GM12878 (cell line): ENCODE results near the gene FOXO3. TPM values are rescaled to one million over a fixed set of nuclear protein-coding genes. Genes with fewer than 3 reads are reported as not detected.

Experiments used
- ATAC-seq: fragments of 200-7000 bp; cut with Tn5 transposase; 3 replicates; pipeline ENCODE4 v1.9.1; 2020; ENCODE audit warnings: mild to moderate bottlenecking, moderate library complexity
- BruUV-seq: library from RNA; stranded (reverse); fragments of 400-500 nt; replicated peaks from 2 replicates; lab custom pipeline; 2021; lab: Mats Ljungman, UMichigan
- CTCF ChIA-PET: fragments of 300-600 bp; sonication (Branson Sonifier 250); formaldehyde crosslinking; extraction: SDS; loops from one replicate; lab custom pipeline; 2021; ENCODE audit warnings: inconsistent platforms; lab: Yijun Ruan, JAX
- POLR2A ChIA-PET: fragments of 350-600 bp; formaldehyde crosslinking; extraction: SDS; loops from one replicate; lab custom pipeline; 2021; ENCODE audit warnings: inconsistent platforms; lab: Charles Lee
- RAD21 ChIA-PET: fragments of 300-600 bp; sonication (Branson Sonifier 250); formaldehyde crosslinking; loops from one replicate; lab custom pipeline; 2023; ENCODE audit warnings: antibody characterized with exemption; ENCODE audit not compliant: unreplicated experiment; lab: Charles Lee
- SMC1A ChIA-PET: fragments of 300-600 bp; sonication (Branson Sonifier 250); formaldehyde crosslinking; loops from one replicate; lab custom pipeline; 2023; ENCODE audit not compliant: unreplicated experiment, uncharacterized antibody; lab: Charles Lee
- DNase-seq: peaks from one replicate; pipeline ENCODE4 v3.0.0-alpha.2; 2011; ENCODE audit warnings: low read depth, low spot score
- FAIRE-seq: peaks from 3 replicates; lab custom pipeline; 2011; peaks lifted over from hg19 to GRCh38; lab: Jason Lieb, UNC
- H2AFZ ChIP-seq: 2 replicates; pipeline ENCODE4 v1.6.0; 2011; ENCODE audit warnings: low read depth, low read length, control low read depth; ENCODE audit not compliant: control insufficient read depth
- H3K27ac ChIP-seq: 2 replicates; pipeline ENCODE4 v1.5.1; 2011; ENCODE audit warnings: control low read depth; ENCODE audit not compliant: control insufficient read depth, insufficient read depth
- H3K27me3 ChIP-seq, 2 experiments: replicated peaks in 1 of 2; 2 replicates each; pipeline versions ENCODE4 v1.6.0 to v1.6.1; 2011; ENCODE audit warnings: low read length in 1 of 2; ENCODE audit not compliant: control insufficient read depth in 2 of 2, insufficient read depth in 2 of 2
- H3K36me3 ChIP-seq, 2 experiments: 2 replicates each; pipeline ENCODE4 v1.5.1; 2011; ENCODE audit warnings: low read length in 1 of 2; ENCODE audit not compliant: control insufficient read depth in 2 of 2, insufficient read depth in 2 of 2
- H3K4me1 ChIP-seq: 2 replicates; pipeline ENCODE4 v1.6.1; 2011; ENCODE audit warnings: mild to moderate bottlenecking, low read length, moderate library complexity, mixed read lengths; ENCODE audit not compliant: control insufficient read depth, insufficient read depth
- H3K4me2 ChIP-seq: 2 replicates; pipeline ENCODE4 v1.6.0; 2011; ENCODE audit warnings: control low read depth; ENCODE audit not compliant: control insufficient read depth, insufficient read depth
- H3K4me3 ChIP-seq: fragments of 200-600 bp; sonication (generic); 2 replicates; pipeline ENCODE4 v1.5.1; 2016
- H3K79me2 ChIP-seq: 2 replicates; pipeline ENCODE4 v1.6.0; 2011; ENCODE audit warnings: low read length; ENCODE audit not compliant: control insufficient read depth, insufficient read depth
- H3K9ac ChIP-seq: 2 replicates; pipeline ENCODE4 v1.8.0; 2011; ENCODE audit warnings: low read length, control low read depth, mixed read lengths; ENCODE audit not compliant: control insufficient read depth, insufficient read depth
- H3K9me3 ChIP-seq: replicated peaks from 3 replicates; pipeline ENCODE4 v1.5.1; 2011; ENCODE audit warnings: mild to moderate bottlenecking, low read length; ENCODE audit not compliant: control insufficient read depth, insufficient read depth
- H4K20me1 ChIP-seq: 2 replicates; pipeline ENCODE4 v1.6.0; 2011; ENCODE audit not compliant: control insufficient read depth, insufficient read depth
- ESRRA ChIP-seq: IDR thresholded peaks from 2 replicates; pipeline ENCODE4 v1.6.1; 2012; ENCODE audit warnings: mild to moderate bottlenecking, low read length, improper control_type of control experiment
- HDAC6 ChIP-seq: fragments of 200-600 bp; sonication (generic); IDR thresholded peaks from one replicate; pipeline ENCODE4 v1.8.0; 2017; ENCODE audit warnings: antibody characterized with exemption; ENCODE audit not compliant: unreplicated experiment
- KLF5 ChIP-seq: fragments of 450-650 bp; IDR thresholded peaks from 2 replicates; pipeline ENCODE4 v1.6.1; 2014; ENCODE audit warnings: mild to moderate bottlenecking; ENCODE audit not compliant: partially characterized antibody
- RELA ChIP-seq: fragments of 450-650 bp; IDR thresholded peaks from 2 replicates; pipeline ENCODE4 v1.8.0; 2014; ENCODE audit warnings: borderline replicate concordance; ENCODE audit not compliant: partially characterized antibody
- SIN3A ChIP-seq: IDR thresholded peaks from 2 replicates; pipeline ENCODE4 v1.6.1; 2012; ENCODE audit warnings: low read depth, low read length, improper control_type of control experiment
- SMARCA5 ChIP-seq: fragments of 450-650 bp; IDR thresholded peaks from 2 replicates; pipeline ENCODE4 v1.6.1; 2017; ENCODE audit warnings: mild to moderate bottlenecking
- SREBF1 ChIP-seq: IDR thresholded peaks from 2 replicates; pipeline ENCODE4 v1.6.1; 2012; ENCODE audit warnings: mild to moderate bottlenecking, low read length
- WGBS: methylation state at CpG from one replicate; pipeline ENCODE4 v1.1.6; 2016; ENCODE audit warnings: low lambda C conversion rate; ENCODE audit not compliant: insufficient replicate concordance, insufficient coverage; ENCODE audit errors: missing lambda C conversion rate; 5-methylcytosine and 5-hydroxymethylcytosine counted together
- in situ Hi-C: fragments of 300-500 bp; cut with MboI; formaldehyde crosslinking; loops from 9 replicates; pipeline ENCODE4 v1.14.3; 2018; ENCODE audit warnings: mixed read lengths
- intact Hi-C: fragments of 100-400 bp; cut with micrococcal nuclease; formaldehyde crosslinking; loops from one replicate; pipeline ENCODE4 v1.14.2; 2022; ENCODE audit not compliant: unreplicated experiment
- polyA plus RNA-seq, 11 experiments: library from polyadenylated mRNA; depleted of rRNA in 4 of 11; unstranded in 6 of 11; stranded (reverse) in 5 of 11; fragments of >200 nt; fragmentation: Nextera tagmentation in 4 of 11; fragmentation: Illumina TruSeq in 1 of 11; extraction: Ambion mirVana in 4 of 11; extraction: Trizol in 1 of 11; gene quantifications; 1 replicate in 1 of 11; 2 replicates in 10 of 11; pipeline versions ENCODE4 v1.2.1 to v1.2.3, GENCODE V29; 2011 to 2016; ENCODE audit warnings: inconsistent platforms in 2 of 11, missing spikeins in 2 of 11, low read depth in 1 of 11
- total RNA-seq, 4 experiments: library from RNA; depleted of rRNA in 3 of 4; stranded (reverse); fragments of >200 nt in 3 of 4; fragmentation: Illumina TruSeq in 1 of 4; extraction: Trizol in 1 of 4; gene quantifications; 2 replicates each; pipeline versions ENCODE4 v1.2.1 to v1.2.3, GENCODE V29; 2013 to 2021
- TF ChIP-seq, protein P1 (sequence below): fragments of 150-350 bp; IDR thresholded peaks from 2 replicates; pipeline ENCODE4 v1.6.1; 2016; ENCODE audit warnings: low read depth, low read length
- TF ChIP-seq, protein P2 (sequence below): fragments of 450-650 bp; IDR thresholded peaks from 2 replicates; pipeline ENCODE4 v1.6.1; 2017; ENCODE audit warnings: borderline replicate concordance

Gene FOXO3
- total and polyA plus RNA-seq, 10 of the 15 experiments (the other 5 are each of a cell fraction or from before 2014, with no cell fraction given) = 0.82 to 4.5 (median 1.7) TPM

DNA sequence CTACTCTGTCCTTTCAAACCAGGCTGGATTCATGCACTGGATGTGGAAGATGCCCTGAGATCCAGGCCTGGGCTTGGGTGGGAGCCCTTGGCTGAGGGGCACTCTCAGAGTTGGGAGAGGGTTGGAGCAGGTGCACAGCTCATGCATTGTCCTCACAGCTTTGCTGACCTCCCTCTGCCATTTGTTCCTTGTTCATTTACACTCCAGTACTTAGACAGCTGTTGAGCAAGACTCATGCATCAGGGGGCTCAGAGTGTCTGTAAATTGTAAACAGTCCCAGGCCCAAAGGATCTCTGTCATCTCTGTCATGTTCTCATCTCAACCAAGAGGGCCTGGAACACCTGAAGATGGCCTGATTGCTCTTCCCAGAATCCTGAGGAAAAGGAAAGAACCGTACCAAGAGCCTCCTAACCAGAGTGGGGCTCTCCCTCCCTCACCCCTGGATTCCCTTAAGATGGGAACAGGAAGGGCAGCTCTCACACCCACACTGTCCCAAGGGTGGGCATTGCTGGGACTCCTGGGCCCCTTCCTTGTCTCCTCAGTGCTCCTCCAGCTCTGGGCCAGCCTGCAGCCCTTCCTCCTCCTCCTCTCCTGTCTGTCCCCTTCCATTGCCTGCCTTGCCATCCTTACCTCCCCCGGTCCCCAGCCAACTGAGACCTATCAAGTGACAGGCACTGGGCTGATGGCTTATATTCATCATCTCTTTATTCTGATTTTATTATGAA is 132.9 kb downstream of the FOXO3 start:
- Histone ChIP-seq H4K20me1 (no peaks in the 10 kb centered on the region), H3K4me2 (no peak overlapping the region), H2AFZ (no peak overlapping the region), H3K9me3 (no peaks in the 10 kb centered on the region), H3K27me3 (no peaks in the 10 kb centered on the region), H3K4me3 (no peak overlapping the region), H3K9ac (no peak overlapping the region), H3K79me2 (no peaks in the 10 kb centered on the region), H3K27ac (no peak overlapping the region), H3K36me3 (no peaks in the 10 kb centered on the region; a peak in 1 of 4 replicates), H3K4me1 (peaks cover 6% of the 10 kb centered on the region)
- intact Hi-C loops (no loop called here), in situ Hi-C loops (no loop called here)
- no TSS peak for BruUV-seq
- ChIA-PET CTCF (interaction anchor here (0.6 kb wide), 1 partner anchor 121 kb away, joined by 3 read pairs; no protein-coding TSS in a partner anchor), RAD21 (interaction anchor here (0.6 to 0.7 kb wide), 2 partner anchors 30 to 164 kb away, joined by 4 read pairs; no protein-coding TSS in a partner anchor), SMC1A (no interaction called here), POLR2A (no interaction called here)
- no peak for ATAC-seq
- TF ChIP-seq SIN3A (no peak), ESRRA (no peak), SREBF1 (no peak), RELA (no peak), KLF5 (no peak), SMARCA5 (no peak), HDAC6 (no peak)
- TF ChIP-seq, protein P1, sequence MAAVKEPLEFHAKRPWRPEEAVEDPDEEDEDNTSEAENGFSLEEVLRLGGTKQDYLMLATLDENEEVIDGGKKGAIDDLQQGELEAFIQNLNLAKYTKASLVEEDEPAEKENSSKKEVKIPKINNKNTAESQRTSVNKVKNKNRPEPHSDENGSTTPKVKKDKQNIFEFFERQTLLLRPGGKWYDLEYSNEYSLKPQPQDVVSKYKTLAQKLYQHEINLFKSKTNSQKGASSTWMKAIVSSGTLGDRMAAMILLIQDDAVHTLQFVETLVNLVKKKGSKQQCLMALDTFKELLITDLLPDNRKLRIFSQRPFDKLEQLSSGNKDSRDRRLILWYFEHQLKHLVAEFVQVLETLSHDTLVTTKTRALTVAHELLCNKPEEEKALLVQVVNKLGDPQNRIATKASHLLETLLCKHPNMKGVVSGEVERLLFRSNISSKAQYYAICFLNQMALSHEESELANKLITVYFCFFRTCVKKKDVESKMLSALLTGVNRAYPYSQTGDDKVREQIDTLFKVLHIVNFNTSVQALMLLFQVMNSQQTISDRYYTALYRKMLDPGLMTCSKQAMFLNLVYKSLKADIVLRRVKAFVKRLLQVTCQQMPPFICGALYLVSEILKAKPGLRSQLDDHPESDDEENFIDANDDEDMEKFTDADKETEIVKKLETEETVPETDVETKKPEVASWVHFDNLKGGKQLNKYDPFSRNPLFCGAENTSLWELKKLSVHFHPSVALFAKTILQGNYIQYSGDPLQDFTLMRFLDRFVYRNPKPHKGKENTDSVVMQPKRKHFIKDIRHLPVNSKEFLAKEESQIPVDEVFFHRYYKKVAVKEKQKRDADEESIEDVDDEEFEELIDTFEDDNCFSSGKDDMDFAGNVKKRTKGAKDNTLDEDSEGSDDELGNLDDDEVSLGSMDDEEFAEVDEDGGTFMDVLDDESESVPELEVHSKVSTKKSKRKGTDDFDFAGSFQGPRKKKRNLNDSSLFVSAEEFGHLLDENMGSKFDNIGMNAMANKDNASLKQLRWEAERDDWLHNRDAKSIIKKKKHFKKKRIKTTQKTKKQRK = no peak
- TF ChIP-seq, protein P2, sequence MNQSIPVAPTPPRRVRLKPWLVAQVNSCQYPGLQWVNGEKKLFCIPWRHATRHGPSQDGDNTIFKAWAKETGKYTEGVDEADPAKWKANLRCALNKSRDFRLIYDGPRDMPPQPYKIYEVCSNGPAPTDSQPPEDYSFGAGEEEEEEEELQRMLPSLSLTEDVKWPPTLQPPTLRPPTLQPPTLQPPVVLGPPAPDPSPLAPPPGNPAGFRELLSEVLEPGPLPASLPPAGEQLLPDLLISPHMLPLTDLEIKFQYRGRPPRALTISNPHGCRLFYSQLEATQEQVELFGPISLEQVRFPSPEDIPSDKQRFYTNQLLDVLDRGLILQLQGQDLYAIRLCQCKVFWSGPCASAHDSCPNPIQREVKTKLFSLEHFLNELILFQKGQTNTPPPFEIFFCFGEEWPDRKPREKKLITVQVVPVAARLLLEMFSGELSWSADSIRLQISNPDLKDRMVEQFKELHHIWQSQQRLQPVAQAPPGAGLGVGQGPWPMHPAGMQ = no peak
- no peak for FAIRE-seq
- DNase-seq = no peak
- 46% methylated on average over 2 of the region's 2 CpGs for WGBS
